Muscle of leg (tissue), 11 donors: Measurements from ENCODE around the gene TPSG1. TPM values are rescaled to one million over a fixed set of nuclear protein-coding genes. Genes with fewer than 3 reads are reported as not detected.
"Not testable (repeated sequence)": the region's sequence is repeated elsewhere in the genome, so short reads cannot be mapped to it uniquely, and the experiment has no call there.

Experiments
- DNase-seq: peaks from one replicate; pipeline ENCODE4 v3.0.0; 2013
- H3K27ac ChIP-seq: one replicate; pipeline ENCODE4 v1.5.1; 2013; ENCODE audit warnings: mild to moderate bottlenecking, low read length, control low read depth
- H3K27me3 ChIP-seq: one replicate; pipeline ENCODE4 v1.6.1; 2013; ENCODE audit warnings: low read length; ENCODE audit not compliant: control insufficient read depth, insufficient read depth
- H3K36me3 ChIP-seq: one replicate; pipeline ENCODE4 v1.6.1; 2013; ENCODE audit warnings: low read length; ENCODE audit not compliant: control insufficient read depth, insufficient read depth
- H3K4me1 ChIP-seq: one replicate; pipeline ENCODE4 v1.6.1; 2013; ENCODE audit warnings: low read length; ENCODE audit not compliant: control insufficient read depth, insufficient read depth
- H3K4me3 ChIP-seq: one replicate; pipeline ENCODE4 v1.5.1; 2013; ENCODE audit warnings: low read length, control low read depth
- H3K9me3 ChIP-seq: replicated peaks from 2 replicates; pipeline ENCODE4 v1.6.1; 2013; ENCODE audit warnings: low read depth, low read length; ENCODE audit not compliant: control insufficient read depth
- WGBS: methylation state at CpG from one replicate; pipeline ENCODE4 v1.1.5; 2013; ENCODE audit warnings: missing lambda C conversion rate; ENCODE audit not compliant: insufficient coverage; 5-methylcytosine and 5-hydroxymethylcytosine counted together
- polyA plus RNA-seq, 8 donors: library from polyadenylated mRNA; unstranded; fragments of 120-200 nt; gene quantifications; one replicate each; pipeline versions ENCODE4 v1.2.1 to v1.2.3, GENCODE V29; 2013; ENCODE audit warnings: inconsistent platforms in 1 of 8, low replicate concordance in 1 of 8; ENCODE audit not compliant: insufficient read length in 8 of 8, insufficient read depth in 1 of 8
- total RNA-seq: library from RNA; stranded (reverse); fragments of 120-200 nt; gene quantifications from one replicate; pipeline ENCODE4 v1.2.4, GENCODE V29; 2013

Gene TPSG1
- total and polyA plus RNA-seq, 9 donors: 0.98 to 3.7 (median 1.7) TPM; not detected in 1

GRCh38 chr16:1244881-1245280 lies 19.8 kb upstream of the TPSG1 start:
- Histone ChIP-seq H3K36me3 (no peaks in the 10 kb centered on the region), H3K27me3 (peaks cover 22% of the 10 kb centered on the region), H3K27ac (no peak overlapping the region), H3K9me3 (no peaks in the 10 kb centered on the region), H3K4me1 (no peaks in the 10 kb centered on the region), H3K4me3 (no peak overlapping the region)
- no peak for DNase-seq
- WGBS: 75% methylated on average over 7 of the region's 12 CpGs

DNA sequence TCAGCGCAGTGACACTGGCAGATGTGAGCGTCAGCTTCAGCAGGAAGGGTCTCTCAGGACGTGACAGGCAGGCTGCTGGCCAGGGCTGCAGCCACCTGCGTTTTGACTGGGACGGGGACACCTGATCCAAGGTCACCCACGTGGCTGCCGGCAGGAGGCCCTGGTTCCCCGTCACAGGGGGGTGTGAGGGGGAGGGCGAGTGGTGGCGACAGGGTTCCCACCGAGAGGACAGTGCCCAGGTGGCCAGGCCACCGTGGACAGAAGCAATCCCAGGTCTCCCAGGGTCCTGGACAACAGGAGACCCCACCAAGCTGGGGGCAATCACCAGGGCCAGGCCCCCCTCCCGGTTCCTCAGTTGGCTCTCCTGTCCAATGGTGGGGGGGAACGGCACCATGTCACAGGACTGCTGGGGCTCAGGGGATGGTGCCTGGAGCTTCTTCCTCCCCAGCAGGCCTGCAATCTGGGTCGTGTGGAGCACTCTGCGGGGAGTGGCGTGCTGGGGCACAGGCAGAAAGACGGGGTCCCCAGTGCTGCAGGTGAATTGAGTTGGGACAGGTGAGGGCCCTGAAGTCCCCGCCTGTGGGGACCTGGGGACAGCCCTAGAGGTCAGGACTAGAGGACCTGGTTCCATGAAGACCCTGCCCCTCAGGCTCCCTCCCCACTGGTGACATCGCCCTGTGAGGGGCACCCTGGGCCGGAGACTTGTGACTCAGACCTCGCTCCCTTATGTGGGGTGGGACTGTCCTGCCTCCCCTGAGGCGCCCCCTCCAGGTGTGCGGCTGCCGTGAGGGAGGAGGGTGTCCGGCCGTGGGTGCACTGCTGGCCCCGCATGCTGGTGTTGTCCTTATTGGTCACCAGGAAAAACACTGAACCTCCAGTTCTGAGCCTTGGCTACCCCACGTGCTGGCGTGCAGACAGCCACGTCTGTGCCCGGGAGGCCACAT lies 19.1 kb upstream of the TPSG1 start:
- not testable (repeated sequence) for H3K36me3 ChIP-seq, H3K4me3 ChIP-seq, H3K9me3 ChIP-seq, H3K27ac ChIP-seq, H3K4me1 ChIP-seq, DNase-seq
- peaks cover 22% of the 10 kb centered on the region for H3K27me3 ChIP-seq
- WGBS: 37% methylated on average over 9 of the region's 32 CpGs

GRCh38 chr16:1243363-1243762 lies 18.3 kb upstream of the TPSG1 start:
- not testable (repeated sequence) for H3K4me3 ChIP-seq, DNase-seq, H3K36me3 ChIP-seq, H3K4me1 ChIP-seq, H3K9me3 ChIP-seq, H3K27ac ChIP-seq
- peaks cover 22% of the 10 kb centered on the region for H3K27me3 ChIP-seq
- 63% methylated on average over 3 of the region's 11 CpGs for WGBS

- no CpG with 5 or more reads among the region's 15 CpGs for WGBS
- H3K27ac ChIP-seq, H3K4me3 ChIP-seq, DNase-seq, H3K36me3 ChIP-seq, H3K4me1 ChIP-seq, H3K9me3 ChIP-seq: not testable (repeated sequence)
- peaks cover 12% of the 10 kb centered on the region for H3K27me3 ChIP-seq
Observed at GRCh38 chr16:1241081-1241480, 16.0 kb upstream of the TPSG1 start.

DNA sequence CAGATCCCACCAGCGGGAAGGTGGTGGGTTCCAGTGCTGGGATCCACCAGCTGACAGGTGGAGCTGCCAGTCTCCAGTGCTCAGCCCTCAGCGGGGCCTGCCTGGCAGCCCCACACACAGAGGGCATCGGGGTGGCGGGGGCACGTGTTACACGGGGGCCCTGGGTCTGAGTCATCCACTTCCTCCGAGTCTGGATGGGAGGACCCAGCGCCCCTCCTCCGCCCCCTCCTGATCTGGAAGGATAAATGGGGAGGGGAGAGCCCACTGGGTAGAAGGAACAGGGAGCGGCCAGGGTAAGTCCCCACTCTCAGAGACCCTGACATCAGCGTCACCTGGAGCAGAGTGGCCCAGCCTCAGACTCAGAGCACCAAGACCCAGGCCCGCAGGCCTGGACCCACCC lies 15.4 kb upstream of the TPSG1 start, which contains the start of gene TPSAB1:
TPSAB1 (plus strand) TSS at position 270 of the 400 bp plus-strand sequence. CDS start 234 bp downstream, outside the sequence.
- not testable (repeated sequence) for H3K27ac ChIP-seq, H3K36me3 ChIP-seq, H3K27me3 ChIP-seq, H3K4me1 ChIP-seq, DNase-seq, H3K4me3 ChIP-seq, H3K9me3 ChIP-seq
- WGBS: no CpG with 5 or more reads among the region's 12 CpGs

GRCh38 chr16:1239575-1239974 lies 14.5 kb upstream of the TPSG1 start:
- not testable (repeated sequence) for H3K4me3 ChIP-seq, H3K27ac ChIP-seq, H3K9me3 ChIP-seq, H3K27me3 ChIP-seq, H3K4me1 ChIP-seq, H3K36me3 ChIP-seq, DNase-seq
- WGBS: 68% methylated on average over 4 of the region's 9 CpGs

DNA sequence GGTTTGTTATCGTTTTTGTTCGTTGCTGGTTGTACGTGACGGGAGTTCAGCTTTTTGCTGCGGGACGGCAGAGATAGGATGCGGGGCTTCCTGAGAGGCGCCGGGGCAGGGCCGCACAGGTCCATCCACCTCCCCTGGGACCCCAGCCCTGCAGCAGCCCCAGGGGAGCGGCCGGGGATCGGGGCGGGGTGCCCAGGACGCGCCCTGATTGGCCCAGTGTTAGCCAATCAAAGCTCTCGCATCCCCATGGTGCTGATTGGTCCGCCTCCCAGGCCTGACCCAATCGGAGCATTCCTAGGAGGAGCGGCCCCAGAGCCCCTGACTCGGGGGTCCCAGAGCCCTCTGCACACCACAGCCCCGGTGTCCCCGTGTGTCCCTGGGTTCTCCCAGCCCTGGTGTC lies 13.8 kb upstream of the TPSG1 start:
- H3K27me3 ChIP-seq, H3K9me3 ChIP-seq, H3K27ac ChIP-seq, H3K36me3 ChIP-seq, H3K4me1 ChIP-seq, DNase-seq, H3K4me3 ChIP-seq: not testable (repeated sequence)
- WGBS: 66% methylated on average over 7 of the region's 23 CpGs

DNA sequence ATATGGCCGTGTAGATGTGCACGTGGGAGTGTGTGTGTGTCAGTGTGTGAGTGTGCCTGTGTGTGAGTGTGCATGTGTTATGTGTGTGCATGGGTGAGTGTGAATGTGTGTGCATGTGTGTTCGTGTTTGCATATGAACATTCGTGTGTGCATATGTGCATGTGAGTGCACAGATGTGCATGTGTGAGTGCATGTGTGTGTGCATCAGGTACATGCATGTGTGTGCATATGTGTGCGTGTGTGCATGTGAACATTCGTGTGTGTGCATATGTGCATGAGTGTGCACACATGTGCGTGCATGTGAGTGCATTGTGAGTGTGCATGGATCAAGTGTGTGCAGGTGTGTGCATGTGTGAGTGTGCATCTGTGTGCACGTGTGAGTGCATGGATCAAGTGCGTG lies 12.9 kb upstream of the TPSG1 start:
- Histone ChIP-seq H3K27ac (no peak overlapping the region), H3K4me3 (no peak overlapping the region), H3K4me1 (no peaks in the 10 kb centered on the region), H3K36me3 (no peaks in the 10 kb centered on the region), H3K9me3 (no peaks in the 10 kb centered on the region), H3K27me3 (no peaks in the 10 kb centered on the region)
- 70% methylated on average over 8 of the region's 9 CpGs for WGBS
- DNase-seq: no peak

- not testable (repeated sequence) for H3K4me3 ChIP-seq, H3K9me3 ChIP-seq, H3K27me3 ChIP-seq, H3K36me3 ChIP-seq, H3K4me1 ChIP-seq, DNase-seq, H3K27ac ChIP-seq
- WGBS: no CpG with 5 or more reads among the region's 29 CpGs
Observed at GRCh38 chr16:1236659-1237058, 11.6 kb upstream of the TPSG1 start.

DNA sequence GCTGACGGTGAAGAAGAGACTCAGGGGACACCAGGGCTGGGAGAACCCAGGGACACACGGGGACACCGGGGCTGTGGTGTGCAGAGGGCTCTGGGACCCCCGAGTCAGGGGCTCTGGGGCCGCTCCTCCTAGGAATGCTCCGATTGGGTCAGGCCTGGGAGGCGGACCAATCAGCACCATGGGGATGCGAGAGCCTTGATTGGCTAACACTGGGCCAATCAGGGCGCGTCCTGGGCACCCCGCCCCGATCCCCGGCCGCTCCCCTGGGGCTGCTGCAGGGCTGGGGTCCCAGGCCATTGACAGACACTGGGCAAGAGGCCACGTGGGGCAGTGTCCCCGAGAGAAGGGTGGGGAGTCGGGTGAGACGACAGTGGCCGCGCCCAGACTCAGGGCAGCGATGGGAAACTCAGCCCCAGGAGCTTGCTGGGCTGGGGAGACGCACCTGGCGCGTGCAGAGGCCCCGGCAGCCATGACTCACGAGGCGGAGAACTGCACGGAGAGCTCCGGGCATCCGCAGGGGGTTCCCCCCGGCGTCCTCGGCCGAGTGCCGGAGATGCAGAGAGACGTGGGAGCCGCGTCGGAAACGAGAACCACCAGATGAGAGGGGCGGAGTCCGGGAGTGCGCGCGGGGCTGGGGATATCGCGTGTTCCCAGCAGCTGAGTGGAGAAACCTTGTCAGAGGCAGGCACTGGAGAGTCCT lies 7.1 kb upstream of the TPSG1 start:
- not testable (repeated sequence) for H3K27ac ChIP-seq, H3K27me3 ChIP-seq, H3K9me3 ChIP-seq, H3K36me3 ChIP-seq, H3K4me1 ChIP-seq, H3K4me3 ChIP-seq, DNase-seq
- no CpG with 5 or more reads among the region's 47 CpGs for WGBS
